GM21528 (cell line): ENCODE results near the gene UNC93A.
"Not testable (repeated sequence)": the region's sequence is repeated elsewhere in the genome, so short reads cannot be mapped to it uniquely, and the experiment has no call there.

Experiments
- ATAC-seq: cut with Tn5 transposase; IDR thresholded peaks from one replicate; pipeline ENCODE4 v1.9.1; 2021; ENCODE audit warnings: mild to moderate bottlenecking, moderate library complexity; ENCODE audit not compliant: unreplicated experiment, low FRiP score

UNC93A gene

GRCh38 chr6:167336844-167337630 lies 45.9 kb downstream of the UNC93A start:
- no peak for ATAC-seq

- no peak for ATAC-seq
Measured at GRCh38 chr6:167337675-167338449, 46.7 kb downstream of the UNC93A start.

- no peak for ATAC-seq
Measured at GRCh38 chr6:167338541-167339117, 47.5 kb downstream of the UNC93A start.

- no peak for ATAC-seq
Measured at GRCh38 chr6:167341038-167341583, 50.0 kb downstream of the UNC93A start.

- no peak for ATAC-seq
Measured at GRCh38 chr6:167341665-167342655, 50.8 kb downstream of the UNC93A start.

GRCh38 chr6:167342879-167343610 lies 51.9 kb downstream of the UNC93A start:
- ATAC-seq, result no peak

- ATAC-seq, result no peak
Measured at GRCh38 chr6:167345348-167345747, 54.2 kb downstream of the UNC93A start.

- ATAC-seq, result no peak
Measured at GRCh38 chr6:167345960-167346359, 54.8 kb downstream of the UNC93A start.

GRCh38 chr6:167347226-167347625 lies 56.1 kb downstream of the UNC93A start:
- ATAC-seq, result no peak

GRCh38 chr6:167349631-167350274 lies 58.6 kb downstream of the UNC93A start:
- ATAC-seq, result no peak

GRCh38 chr6:167350275-167350696 lies 59.2 kb downstream of the UNC93A start:
- no peak for ATAC-seq

GRCh38 chr6:167350731-167351655 lies 59.9 kb downstream of the UNC93A start:
- peak; percentile 61 for ATAC-seq

GRCh38 chr6:167351656-167352345 lies 60.7 kb downstream of the UNC93A start:
- no peak for ATAC-seq

GRCh38 chr6:167356874-167357273 lies 65.8 kb downstream of the UNC93A start:
- no peak for ATAC-seq

- not testable (repeated sequence) for ATAC-seq
Measured at GRCh38 chr6:167358394-167358793, 67.3 kb downstream of the UNC93A start.

- ATAC-seq, result not testable (repeated sequence)
Measured at GRCh38 chr6:167361170-167361569, 70.1 kb downstream of the UNC93A start.
